Mucosa of stomach (tissue), 1 donor: ENCODE data around the gene CNKSR3.

Experiments
- H3K27me3 ChIP-seq: one replicate; pipeline ENCODE4 v1.7.0; 2013; ENCODE audit warnings: mild to moderate bottlenecking, low read length; ENCODE audit not compliant: control insufficient read depth, insufficient read depth
- H3K36me3 ChIP-seq: one replicate; pipeline ENCODE4 v1.7.0; 2013; ENCODE audit warnings: low read length; ENCODE audit not compliant: control insufficient read depth, insufficient read depth
- H3K4me1 ChIP-seq: one replicate; pipeline ENCODE4 v1.7.0; 2013; ENCODE audit warnings: mild to moderate bottlenecking, low read length; ENCODE audit not compliant: control insufficient read depth, insufficient read depth
- H3K4me3 ChIP-seq: one replicate; pipeline ENCODE4 v1.7.0; 2013; ENCODE audit warnings: low read length
- H3K9ac ChIP-seq: one replicate; pipeline ENCODE4 v1.7.0; 2013; ENCODE audit warnings: mild to moderate bottlenecking, low read length, moderate library complexity
- H3K9me3 ChIP-seq: one replicate; pipeline ENCODE4 v1.7.0; 2013; ENCODE audit warnings: mild to moderate bottlenecking, low read length, moderate library complexity; ENCODE audit not compliant: control insufficient read depth
- donor health status: Pancreatic carcinoma.

The CNKSR3 gene

DNA sequence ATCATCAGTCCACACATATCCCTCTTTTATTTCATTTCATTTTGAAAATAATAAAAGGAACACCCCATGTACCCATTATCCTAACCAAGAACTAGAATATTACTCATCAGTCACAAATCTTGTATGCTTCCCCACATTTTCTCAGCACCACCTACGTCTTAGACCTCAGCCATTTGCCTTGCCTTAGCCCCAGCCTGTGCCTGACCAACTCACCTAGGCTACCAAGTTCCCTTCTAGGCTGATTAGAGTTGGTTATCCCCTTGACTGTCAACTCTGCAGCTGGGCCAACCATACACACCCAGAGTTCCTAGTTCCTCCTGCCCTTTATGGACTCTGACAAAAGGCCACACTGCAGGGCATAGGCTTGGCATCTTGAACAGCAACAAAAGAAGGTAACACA, 120.5 kb downstream of the CNKSR3 start:
- H3K4me3 ChIP-seq, result no peak overlapping the region
- H3K4me1 ChIP-seq, result peaks cover 14% of the 10 kb centered on the region
- no peak overlapping the region for H3K9ac ChIP-seq
- no peaks in the 10 kb centered on the region for H3K27me3 ChIP-seq
- no peaks in the 10 kb centered on the region for H3K36me3 ChIP-seq
- H3K9me3 ChIP-seq, result no peaks in the 10 kb centered on the region

DNA sequence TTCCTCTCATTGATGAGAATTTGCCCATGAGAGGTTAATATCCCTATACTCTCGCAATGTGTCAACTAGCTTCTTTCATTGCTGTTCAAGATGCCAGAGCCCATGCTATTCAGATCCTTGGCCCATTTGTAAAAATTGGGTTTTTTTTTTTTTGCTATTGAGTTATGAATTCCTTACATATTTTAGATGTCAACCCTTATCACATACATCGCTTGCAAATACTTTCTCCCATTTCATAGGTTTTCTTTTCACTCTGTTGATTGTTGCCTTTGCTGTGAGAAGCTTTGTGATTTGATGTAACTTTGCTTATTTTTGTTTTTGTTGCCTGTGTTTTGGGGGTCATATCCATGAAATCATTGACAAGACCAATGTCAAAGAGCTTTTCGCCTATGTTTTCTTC, 121.7 kb downstream of the CNKSR3 start:
- Histone ChIP-seq H3K27me3 (no peaks in the 10 kb centered on the region), H3K9me3 (no peaks in the 10 kb centered on the region), H3K9ac (no peak overlapping the region), H3K4me1 (peaks cover 14% of the 10 kb centered on the region), H3K4me3 (no peak overlapping the region), H3K36me3 (no peaks in the 10 kb centered on the region)

DNA sequence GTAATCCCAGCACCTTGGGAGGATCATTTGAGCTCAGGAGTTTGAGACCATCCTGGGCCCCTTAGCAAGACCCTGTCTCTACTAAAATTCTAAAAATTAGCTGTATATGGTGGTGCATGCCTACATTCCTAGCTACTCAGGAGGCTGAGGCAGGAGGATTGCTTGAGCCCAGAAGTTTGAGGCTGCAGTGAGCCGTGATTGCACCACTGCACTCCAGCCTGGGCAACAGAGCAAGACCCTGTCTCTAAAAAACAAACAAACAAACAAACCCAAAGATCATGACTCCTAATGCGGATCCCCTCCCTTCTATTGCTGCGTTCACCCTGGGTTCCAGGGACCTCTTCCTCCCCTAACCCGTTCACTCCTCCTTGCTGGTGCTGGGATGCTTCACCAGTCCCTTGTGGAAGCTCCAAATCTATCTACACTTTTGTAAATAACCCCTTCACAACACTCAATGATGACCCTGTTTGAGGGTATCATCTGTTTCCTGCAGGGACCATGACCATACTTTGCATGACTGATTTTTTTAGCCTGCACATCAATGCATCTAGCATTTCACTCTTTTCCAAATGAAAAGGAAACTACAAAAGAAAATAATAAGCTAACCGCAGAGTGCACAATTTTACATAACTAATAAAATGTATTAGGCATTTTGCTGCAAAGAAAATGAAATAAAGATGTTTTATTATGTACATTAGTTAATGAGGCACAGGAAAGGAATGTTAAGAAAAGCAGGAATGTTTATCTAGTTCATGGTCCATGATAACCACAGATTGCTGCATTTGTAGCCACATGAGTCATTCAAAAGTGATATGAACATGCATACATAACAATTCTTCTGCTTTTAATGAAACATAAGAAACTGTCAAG, 123.4 kb downstream of the CNKSR3 start:
- peaks cover 4% of the 10 kb centered on the region for H3K9me3 ChIP-seq

DNA sequence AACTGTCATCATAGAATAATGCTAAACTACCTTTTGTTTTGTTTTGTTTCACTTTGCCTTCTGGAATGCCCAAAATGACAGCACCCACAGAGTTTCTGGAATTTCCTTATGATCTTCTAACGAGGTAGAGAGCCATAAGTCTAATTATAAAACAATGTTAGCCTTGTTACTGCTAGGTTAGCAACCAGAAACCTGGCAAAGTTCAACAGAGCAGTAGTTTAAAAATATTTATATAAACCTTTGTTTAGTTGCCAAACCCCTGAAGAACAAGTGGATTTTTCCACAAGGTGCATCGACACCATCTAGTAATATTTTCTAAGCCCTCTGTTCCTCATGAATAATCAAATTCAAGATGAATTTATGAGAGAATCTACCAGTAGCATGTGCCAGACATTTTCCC, 126.3 kb downstream of the CNKSR3 start:
- Histone ChIP-seq H3K9ac (no peak overlapping the region), H3K4me1 (peaks cover 14% of the 10 kb centered on the region), H3K4me3 (no peak overlapping the region), H3K9me3 (peaks cover 4% of the 10 kb centered on the region), H3K36me3 (no peaks in the 10 kb centered on the region), H3K27me3 (no peaks in the 10 kb centered on the region)

More for the DNA sequence above, 123.4 kb downstream of the CNKSR3 start:
- Histone ChIP-seq H3K36me3 (no peaks in the 10 kb centered on the region), H3K27me3 (no peaks in the 10 kb centered on the region), H3K9ac (no peak overlapping the region), H3K4me1 (peaks cover 14% of the 10 kb centered on the region), H3K4me3 (no peak overlapping the region)

DNA sequence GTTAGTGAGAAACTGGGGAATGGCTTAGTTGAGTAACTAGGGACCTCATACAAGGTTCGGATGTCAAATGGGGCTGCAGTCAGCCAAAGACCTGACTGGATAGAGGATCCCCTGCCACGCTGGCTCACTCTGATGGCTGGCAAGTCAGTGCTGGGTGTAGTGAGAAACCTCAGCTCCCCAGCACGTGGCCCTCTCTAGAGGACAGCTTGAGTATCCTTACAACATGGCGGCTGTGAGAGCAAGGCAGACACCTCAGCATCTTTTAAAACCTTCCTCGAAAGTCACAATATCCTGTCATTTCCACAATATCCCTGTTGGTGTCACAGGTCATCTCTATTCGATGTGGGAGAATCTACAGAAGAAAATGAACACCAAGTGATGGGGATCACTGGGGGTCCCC, 127.2 kb downstream of the CNKSR3 start:
- H3K27me3 ChIP-seq, result no peaks in the 10 kb centered on the region
- no peak overlapping the region for H3K9ac ChIP-seq
- H3K4me1 ChIP-seq, result peaks cover 14% of the 10 kb centered on the region
- no peak overlapping the region for H3K4me3 ChIP-seq
- no peaks in the 10 kb centered on the region for H3K36me3 ChIP-seq
- H3K9me3 ChIP-seq, result peaks cover 4% of the 10 kb centered on the region

DNA sequence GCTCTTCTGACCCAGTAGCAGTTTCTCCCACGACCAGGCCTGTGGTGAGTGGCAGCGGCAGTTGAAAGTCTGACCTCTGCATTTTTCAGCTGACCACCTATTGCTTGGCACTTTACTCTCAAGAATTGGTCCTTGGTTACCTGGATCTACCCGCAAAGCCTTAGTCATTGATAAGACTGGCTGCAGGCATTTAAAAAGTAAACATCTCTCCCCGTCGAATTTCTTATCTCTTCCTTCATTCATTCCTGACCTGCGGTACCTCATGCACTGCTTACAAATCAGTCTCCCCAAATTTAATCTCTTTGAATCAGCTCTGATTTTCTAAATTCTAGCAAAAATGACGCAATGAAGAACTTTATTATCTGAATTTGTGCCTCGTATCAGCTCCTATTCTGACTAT, 127.7 kb downstream of the CNKSR3 start:
- peaks cover 4% of the 10 kb centered on the region for H3K9me3 ChIP-seq
- H3K36me3 ChIP-seq, result no peaks in the 10 kb centered on the region

DNA sequence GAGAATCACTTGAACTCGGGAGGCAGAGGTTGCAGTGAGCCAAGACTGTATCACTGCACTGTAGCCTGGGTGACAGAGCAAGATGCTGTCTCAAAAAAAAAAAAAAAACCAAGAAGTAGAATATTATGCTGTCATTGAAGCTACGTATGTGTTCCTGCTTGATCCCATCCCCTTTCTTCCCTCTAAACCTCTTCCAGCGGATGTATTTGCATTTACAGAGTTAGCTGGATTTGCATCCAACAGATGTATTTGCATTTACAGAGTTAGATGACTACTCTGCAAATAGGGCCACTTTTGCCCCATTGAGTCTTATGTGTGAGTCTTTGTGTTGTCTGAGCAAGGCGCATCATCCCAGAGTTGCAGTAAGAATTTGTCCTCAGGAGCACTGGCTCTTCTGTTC, 128.9 kb downstream of the CNKSR3 start:
- H3K36me3 ChIP-seq, result no peaks in the 10 kb centered on the region
- H3K4me1 ChIP-seq, result no peaks in the 10 kb centered on the region
- H3K4me3 ChIP-seq, result no peak overlapping the region
- H3K9me3 ChIP-seq, result peaks cover 4% of the 10 kb centered on the region
- H3K9ac ChIP-seq, result no peak overlapping the region
- H3K27me3 ChIP-seq, result no peaks in the 10 kb centered on the region

More for the DNA sequence above, 127.7 kb downstream of the CNKSR3 start:
- no peak overlapping the region for H3K4me3 ChIP-seq
- no peak overlapping the region for H3K9ac ChIP-seq
- H3K4me1 ChIP-seq, result peaks cover 10% of the 10 kb centered on the region
- H3K27me3 ChIP-seq, result no peaks in the 10 kb centered on the region

DNA sequence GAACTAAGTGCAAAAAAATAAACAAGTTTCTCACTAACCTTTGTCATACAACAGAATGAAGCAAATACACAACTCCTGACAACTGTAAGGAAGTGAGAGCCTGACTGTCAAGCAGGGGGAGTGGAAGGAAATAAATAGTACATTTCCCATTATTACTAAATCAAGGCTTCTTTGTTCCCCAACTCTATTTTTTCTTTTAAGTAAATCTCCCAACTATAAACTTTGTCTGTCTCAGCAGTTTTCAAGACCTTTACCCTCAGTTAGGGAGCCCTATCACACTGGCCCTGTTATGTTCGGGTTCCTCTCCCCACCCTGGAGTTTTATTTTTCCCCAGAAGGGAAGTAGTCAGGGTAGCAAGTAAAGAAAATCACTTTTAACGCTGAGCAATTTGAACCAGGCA, 129.7 kb downstream of the CNKSR3 start:
- peaks cover 4% of the 10 kb centered on the region for H3K9me3 ChIP-seq
- H3K9ac ChIP-seq, result no peak overlapping the region
- no peak overlapping the region for H3K4me3 ChIP-seq
- H3K4me1 ChIP-seq, result no peaks in the 10 kb centered on the region
- no peaks in the 10 kb centered on the region for H3K27me3 ChIP-seq
- H3K36me3 ChIP-seq, result no peaks in the 10 kb centered on the region

DNA sequence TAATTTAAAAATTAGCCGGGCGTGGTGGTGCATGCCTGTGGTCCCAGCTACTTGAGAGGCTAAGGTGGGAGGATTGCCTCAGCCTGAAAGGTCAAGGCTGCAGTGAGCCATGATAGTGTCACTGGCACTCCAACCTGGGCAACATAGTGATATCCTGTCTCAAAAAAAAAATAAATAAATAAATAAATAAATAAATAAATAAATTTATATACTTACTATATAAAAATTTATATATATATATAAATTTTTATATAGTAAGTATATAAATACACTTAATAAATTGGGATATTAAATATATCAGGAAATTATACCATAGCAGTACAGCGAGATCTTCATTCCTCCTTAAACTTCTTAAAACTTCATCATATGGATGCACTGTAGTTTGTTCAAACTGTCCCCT, 130.9 kb downstream of the CNKSR3 start:
- H3K9me3 ChIP-seq, result peaks cover 4% of the 10 kb centered on the region
- H3K9ac ChIP-seq, result no peak overlapping the region
- no peaks in the 10 kb centered on the region for H3K4me1 ChIP-seq
- H3K4me3 ChIP-seq, result no peak overlapping the region
- H3K27me3 ChIP-seq, result no peaks in the 10 kb centered on the region
- H3K36me3 ChIP-seq, result no peaks in the 10 kb centered on the region

DNA sequence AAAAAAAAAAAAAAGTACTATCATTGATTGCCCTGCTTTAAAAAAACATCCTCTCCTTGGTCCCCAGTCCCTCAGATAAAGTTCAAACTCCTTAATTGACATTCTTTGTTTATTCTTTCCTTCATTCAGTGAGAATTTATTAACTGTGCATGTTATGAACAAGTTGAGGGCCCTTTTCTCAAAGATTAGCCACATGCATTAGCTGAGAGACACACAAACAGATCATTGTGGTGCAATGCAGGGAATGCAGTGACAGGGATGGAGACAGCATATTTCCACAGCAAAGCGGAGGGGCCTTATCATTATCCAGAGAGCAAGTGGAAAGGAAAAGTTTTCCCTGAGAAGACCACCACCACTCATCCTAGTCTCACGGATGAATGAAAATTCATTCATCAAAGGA, 132.0 kb downstream of the CNKSR3 start:
- Histone ChIP-seq H3K36me3 (no peaks in the 10 kb centered on the region), H3K9me3 (peaks cover 3% of the 10 kb centered on the region), H3K27me3 (no peaks in the 10 kb centered on the region), H3K4me3 (no peak overlapping the region), H3K4me1 (no peaks in the 10 kb centered on the region), H3K9ac (no peak overlapping the region)

DNA sequence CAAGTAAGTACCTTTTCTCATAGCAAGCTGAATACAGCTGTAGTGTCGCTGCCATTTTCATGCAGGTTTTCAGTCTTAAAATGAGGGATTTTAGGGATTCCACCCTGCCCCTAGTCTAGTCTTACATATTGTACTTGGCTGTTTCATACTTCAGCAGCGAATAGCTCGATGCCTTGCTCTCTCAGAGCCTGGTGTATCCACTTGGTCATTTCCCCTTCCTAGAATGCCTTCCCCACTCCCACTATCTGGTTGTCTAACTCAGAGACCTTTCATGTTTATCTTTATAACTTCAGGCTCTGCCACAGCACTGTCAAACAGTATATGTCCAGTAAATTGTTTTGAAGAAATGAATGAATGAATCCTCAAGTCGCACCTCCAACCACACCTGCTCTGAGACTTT, 132.8 kb downstream of the CNKSR3 start:
- no peaks in the 10 kb centered on the region for H3K36me3 ChIP-seq
- H3K27me3 ChIP-seq, result no peaks in the 10 kb centered on the region
- no peaks in the 10 kb centered on the region for H3K9me3 ChIP-seq
- no peak overlapping the region for H3K9ac ChIP-seq
- H3K4me1 ChIP-seq, result no peaks in the 10 kb centered on the region
- H3K4me3 ChIP-seq, result no peak overlapping the region

DNA sequence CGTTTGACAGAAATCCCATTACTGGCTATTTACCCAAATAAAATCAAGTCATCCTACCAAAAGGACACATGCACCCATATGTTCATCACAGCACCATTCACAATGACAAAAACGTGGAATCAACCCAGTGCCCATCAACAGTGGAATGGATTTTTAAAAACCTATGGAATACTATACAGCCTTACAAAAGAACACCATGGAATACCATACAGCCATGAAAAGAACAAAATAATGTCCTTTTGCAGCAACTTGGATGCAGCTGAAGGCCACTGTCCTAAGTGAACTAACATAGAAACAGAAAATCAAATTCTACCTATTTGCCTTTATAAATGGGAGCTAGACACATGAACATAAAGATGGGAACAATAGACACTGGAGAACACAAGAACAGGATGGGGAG, 136.5 kb downstream of the CNKSR3 start:
- Histone ChIP-seq H3K36me3 (no peaks in the 10 kb centered on the region), H3K4me3 (no peak overlapping the region), H3K4me1 (peaks cover 6% of the 10 kb centered on the region), H3K27me3 (no peaks in the 10 kb centered on the region), H3K9me3 (no peaks in the 10 kb centered on the region), H3K9ac (no peak overlapping the region)
